DND-41 (cell line): ENCODE measurements around the gene CEP104.
A peak's percentile ranks its signal among the peaks of the same experiment; 100 is the strongest.

Experiments
- ATAC-seq: fragments of 200-7000 bp; cut with Tn5 transposase; 3 replicates; pipeline ENCODE4 v1.9.1; 2021; ENCODE audit warnings: low read depth; ENCODE audit not compliant: insufficient read depth
- DNase-seq: peaks from one replicate; pipeline ENCODE4 v3.0.0-alpha.2; 2020
- H2AFZ ChIP-seq: 2 replicates; pipeline ENCODE4 v1.6.0; 2012; ENCODE audit warnings: low read depth, low read length
- H3K27ac ChIP-seq: 2 replicates; pipeline ENCODE4 v1.5.1; 2012; ENCODE audit warnings: low read length, inconsistent platforms
- H3K27me3 ChIP-seq: fragments of 200-600 bp; sonication (generic); 2 replicates; pipeline ENCODE4 v1.6.0; 2012; ENCODE audit warnings: low read length, mild to moderate bottlenecking, inconsistent platforms; ENCODE audit not compliant: insufficient read depth, poor library complexity
- H3K36me3 ChIP-seq: 2 replicates; pipeline ENCODE4 v1.5.1; 2012; ENCODE audit warnings: low read length, inconsistent platforms; ENCODE audit not compliant: insufficient read depth
- H3K4me1 ChIP-seq: 2 replicates; pipeline ENCODE4 v1.5.1; 2012; ENCODE audit warnings: mild to moderate bottlenecking, low read length; ENCODE audit not compliant: insufficient read depth
- H3K4me2 ChIP-seq: 2 replicates; pipeline ENCODE4 v1.6.0; 2012; ENCODE audit warnings: mild to moderate bottlenecking, moderate library complexity, low read length, inconsistent platforms; ENCODE audit not compliant: insufficient read depth
- H3K4me3 ChIP-seq, 2 experiments: fragments of 200-600 bp in 1 of 2; shearing (Covaris generic) in 1 of 2; 2 replicates each; pipeline ENCODE4 v1.5.1; 2012 to 2016; ENCODE audit warnings: inconsistent platforms in 2 of 2, low read length in 2 of 2, mild to moderate bottlenecking in 2 of 2, low read depth in 1 of 2, moderate library complexity in 1 of 2
- H3K79me2 ChIP-seq: 2 replicates; pipeline ENCODE4 v1.6.0; 2012; ENCODE audit warnings: low read length, inconsistent platforms; ENCODE audit not compliant: insufficient read depth
- H3K9ac ChIP-seq: 2 replicates; pipeline ENCODE4 v1.6.0; 2012; ENCODE audit warnings: low read depth, mild to moderate bottlenecking, inconsistent platforms, low read length, moderate library complexity
- H3K9me3 ChIP-seq: 2 replicates; pipeline ENCODE4 v1.5.1; 2012; ENCODE audit warnings: low read length, moderate library complexity, mild to moderate bottlenecking, inconsistent platforms; ENCODE audit not compliant: insufficient read depth, severe bottlenecking
- H4K20me1 ChIP-seq: 2 replicates; pipeline ENCODE4 v1.6.0; 2012; ENCODE audit warnings: low read length; ENCODE audit not compliant: insufficient read depth
- CTCF ChIP-seq: IDR thresholded peaks from 2 replicates; pipeline ENCODE4 v1.5.1; 2012; ENCODE audit warnings: borderline replicate concordance, low read length, moderate library complexity, mild to moderate bottlenecking; ENCODE audit not compliant: poor library complexity, severe bottlenecking; ENCODE audit errors: extremely low read depth
- EZH2 ChIP-seq: IDR thresholded peaks from 3 replicates; pipeline ENCODE4 v1.6.1; 2012; ENCODE audit warnings: borderline replicate concordance, low read depth, mild to moderate bottlenecking, moderate library complexity, low read length, inconsistent platforms; ENCODE audit not compliant: severe bottlenecking

CEP104 gene

GRCh38 chr1:3863231-3863935 is 6.4 kb upstream of the CEP104 start:
- Histone ChIP-seq H3K27ac (no peak overlapping the region), H3K36me3 (peaks cover 9% of the 10 kb centered on the region), H3K27me3 (no peaks in the 10 kb centered on the region), H3K4me3 (no peak overlapping the region), H4K20me1 (peaks cover 4% of the 10 kb centered on the region; the same call in 1 of the 2 replicates), H3K4me2 (no peak overlapping the region), H3K9me3 (no peaks in the 10 kb centered on the region), H3K4me1 (peaks cover 9% of the 10 kb centered on the region), H3K79me2 (peaks cover 10% of the 10 kb centered on the region; the same call in 1 of the 2 replicates), H3K9ac (no peak overlapping the region), H2AFZ (no peak overlapping the region)
- no peak for TF ChIP-seq CTCF
- no peak for TF ChIP-seq EZH2
- ATAC-seq (no peak), DNase-seq (no peak)

- no peaks in the 10 kb centered on the region; the same call in 1 of the 2 replicates for H3K36me3 ChIP-seq
- no peak overlapping the region for H2AFZ ChIP-seq
- TF ChIP-seq EZH2 (no peak), CTCF (peak; percentile 29)
- peaks cover 34% of the 10 kb centered on the region for H3K4me1 ChIP-seq
- H3K4me3 ChIP-seq: peak overlapping the region; percentile 62 to 93; a peak in 3 of 4 replicates
- peak overlapping the region; percentile 98 for H3K4me2 ChIP-seq
- H3K9ac ChIP-seq: peak overlapping the region; percentile 83
- H3K9me3 ChIP-seq: no peaks in the 10 kb centered on the region
- DNase-seq: no peak
- no peak for ATAC-seq
- peaks cover 11% of the 10 kb centered on the region; the same call in 1 of the 2 replicates for H4K20me1 ChIP-seq
- no peaks in the 10 kb centered on the region for H3K27me3 ChIP-seq
- peaks cover 51% of the 10 kb centered on the region for H3K79me2 ChIP-seq
- no peak overlapping the region for H3K27ac ChIP-seq
Measured at GRCh38 chr1:3858231-3858981, 1.4 kb upstream of the CEP104 start.

DNA sequence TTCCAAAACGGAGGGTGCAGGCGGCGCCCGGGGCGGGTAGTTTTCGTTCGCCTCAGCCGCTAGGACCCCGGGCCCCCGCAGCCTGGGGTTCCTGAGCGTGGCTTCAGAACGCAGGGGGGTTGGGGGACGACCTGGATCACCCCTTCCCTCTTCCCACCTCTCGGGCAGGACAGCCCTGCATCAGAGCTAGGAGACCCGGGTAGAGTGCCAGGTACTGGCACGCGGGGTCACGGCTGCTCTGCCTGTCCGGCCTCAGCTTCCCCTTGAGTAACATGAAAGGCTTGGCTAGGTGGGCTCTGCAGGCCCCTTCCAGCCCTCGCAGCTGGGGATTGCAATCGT is 749 bp upstream of the CEP104 start:
- no peak for ATAC-seq
- Histone ChIP-seq H3K79me2 (peaks cover 56% of the 10 kb centered on the region), H3K4me1 (peaks cover 34% of the 10 kb centered on the region), H3K27ac (peak overlapping the region; percentile 80), H3K9ac (peak overlapping the region; percentile 83), H4K20me1 (peaks cover 13% of the 10 kb centered on the region; the same call in 1 of the 2 replicates), H3K36me3 (no peaks in the 10 kb centered on the region; the same call in 1 of the 2 replicates), H3K4me2 (peak overlapping the region; percentile 98), H3K9me3 (no peaks in the 10 kb centered on the region), H2AFZ (peak overlapping the region; percentile 77), H3K4me3 (peak overlapping the region; percentile 62 to 93; a peak in 3 of 4 replicates), H3K27me3 (no peaks in the 10 kb centered on the region)
- no peak for DNase-seq
- no peak for TF ChIP-seq CTCF
- TF ChIP-seq EZH2: no peak
